SK-N-SH (cell line): ENCODE results near the gene ABI1. TPM values are rescaled to one million over a fixed set of nuclear protein-coding genes. Genes with fewer than 3 reads are reported as not detected.

Source experiments
- CTCF ChIA-PET: fragments of 300-600, 350-600 bp; formaldehyde crosslinking; extraction: SDS; loops from one replicate; lab custom pipeline; 2021; lab: Yijun Ruan, JAX
- POLR2A ChIA-PET: fragments of 350-600 bp; sonication (Branson Sonifier 250); formaldehyde crosslinking; extraction: SDS; loops from one replicate; lab custom pipeline; 2020; ENCODE audit warnings: antibody characterized with exemption, inconsistent platforms; lab: Yijun Ruan, JAX
- DNase-seq: peaks from one replicate; pipeline ENCODE4 v3.0.0; 2012
- H2AFZ ChIP-seq: fragments of 200-600 bp; sonication (generic); 2 replicates; pipeline ENCODE4 v1.8.1; 2016; ENCODE audit warnings: antibody characterized with exemption, mild to moderate bottlenecking, low read depth
- H3F3A ChIP-seq: fragments of 200-600 bp; sonication (generic); replicated peaks from 2 replicates; pipeline ENCODE3; 2016; ENCODE audit warnings: antibody characterized with exemption, mild to moderate bottlenecking; ENCODE audit not compliant: insufficient read depth
- H3K27ac ChIP-seq, 2 experiments: fragments of 200-500 bp in 1 of 2; fragments of 200-600 bp in 1 of 2; sonication (Bioruptor generic) in 1 of 2; sonication (generic), shearing (Covaris generic) in 1 of 2; 2 replicates each; pipeline versions ENCODE4 v1.5.1 to v1.6.1; 2014 to 2016; ENCODE audit warnings: low read depth in 2 of 2, inconsistent platforms in 1 of 2, low read length in 1 of 2, mild to moderate bottlenecking in 1 of 2, mixed read lengths in 1 of 2
- H3K27me3 ChIP-seq: fragments of 200-600 bp; sonication (generic), shearing (Covaris generic); 2 replicates; pipeline ENCODE4 v1.6.1; 2016; ENCODE audit warnings: mixed run types; ENCODE audit not compliant: insufficient read depth
- H3K36me3 ChIP-seq, 2 experiments: fragments of 200-500 bp in 1 of 2; fragments of 200-600 bp in 1 of 2; sonication (Bioruptor generic) in 1 of 2; sonication (generic) in 1 of 2; replicated peaks in 1 of 2; 2 replicates each; pipeline versions ENCODE3 to v1.5.1; 2014 to 2016; ENCODE audit warnings: low read length in 1 of 2, mild to moderate bottlenecking in 1 of 2; ENCODE audit not compliant: insufficient read depth in 2 of 2, control insufficient read depth in 1 of 2
- H3K4me1 ChIP-seq, 2 experiments: fragments of 200-500 bp in 1 of 2; fragments of 200-600 bp in 1 of 2; sonication (Bioruptor generic) in 1 of 2; sonication (generic), shearing (Covaris generic) in 1 of 2; 2 replicates each; pipeline versions ENCODE4 v1.5.1 to v1.6.1; 2014 to 2016; ENCODE audit warnings: low read depth in 1 of 2, low read length in 1 of 2, mixed run types in 1 of 2; ENCODE audit not compliant: insufficient read depth in 2 of 2, control insufficient read depth in 1 of 2
- H3K4me2 ChIP-seq: fragments of 200-600 bp; sonication (generic), shearing (Covaris generic); 2 replicates; pipeline ENCODE4 v1.6.1; 2017; ENCODE audit warnings: mixed run types
- H3K4me3 ChIP-seq, 2 experiments: fragments of 200-500 bp in 1 of 2; fragments of 200-600 bp in 1 of 2; sonication (Bioruptor generic) in 1 of 2; sonication (generic), shearing (Covaris generic) in 1 of 2; 2 replicates each; pipeline versions ENCODE4 v1.5.1 to v1.8.1; 2014 to 2016; ENCODE audit warnings: low read depth in 2 of 2, inconsistent platforms in 1 of 2, low read length in 1 of 2, mild to moderate bottlenecking in 1 of 2, mixed read lengths in 1 of 2, moderate library complexity in 1 of 2
- H3K79me2 ChIP-seq: fragments of 200-600 bp; sonication (generic); 2 replicates; pipeline ENCODE4 v1.8.1; 2017; ENCODE audit warnings: mild to moderate bottlenecking; ENCODE audit not compliant: insufficient read depth
- H3K9ac ChIP-seq: fragments of 200-600 bp; sonication (generic); 2 replicates; pipeline ENCODE4 v1.6.1; 2017; ENCODE audit warnings: mixed run types
- H3K9me2 ChIP-seq: fragments of 200-600 bp; sonication (generic); 2 replicates; pipeline ENCODE4 v1.6.1; 2017; ENCODE audit warnings: mixed run types
- H3K9me3 ChIP-seq: fragments of 200-600 bp; sonication (generic); 2 replicates; pipeline ENCODE4 v1.6.1; 2017; ENCODE audit warnings: mixed run types, mild to moderate bottlenecking, moderate library complexity
- H4K20me1 ChIP-seq: fragments of 200-600 bp; sonication (generic); 2 replicates; pipeline ENCODE4 v1.6.1; 2017; ENCODE audit warnings: mild to moderate bottlenecking, mixed run types; ENCODE audit not compliant: insufficient read depth
- CHD2 ChIP-seq: fragments of 150-350 bp; IDR thresholded peaks from 2 replicates; pipeline ENCODE4 v1.6.1; 2018; ENCODE audit warnings: low read length; ENCODE audit not compliant: partially characterized antibody
- EP300 ChIP-seq, 2 experiments: IDR thresholded peaks; 2 replicates each; pipeline versions ENCODE4 v1.4.0 to v1.6.1; 2012; ENCODE audit warnings: borderline replicate concordance in 1 of 2, low read depth in 1 of 2, low read length in 1 of 2
- FOSL2 ChIP-seq: IDR thresholded peaks from 2 replicates; pipeline ENCODE4 v1.4.0; 2012; ENCODE audit warnings: low read depth, mild to moderate bottlenecking, moderate library complexity, borderline replicate concordance
- FOXJ3 ChIP-seq: sonication (generic); formaldehyde crosslinking; IDR thresholded peaks from 2 replicates; pipeline ENCODE4 v1.5.1; 2020; ENCODE audit warnings: mild to moderate bottlenecking, missing genetic modification reagents
- FOXM1 ChIP-seq: IDR thresholded peaks from 2 replicates; pipeline ENCODE4 v1.4.0; 2012; ENCODE audit warnings: low read depth, mild to moderate bottlenecking
- JUND ChIP-seq: IDR thresholded peaks from 2 replicates; pipeline ENCODE4 v1.4.0; 2012
- MAX ChIP-seq: IDR thresholded peaks from 2 replicates; pipeline ENCODE4 v1.4.0; 2012; ENCODE audit warnings: low read depth
- SIN3A ChIP-seq: IDR thresholded peaks from 2 replicates; pipeline ENCODE4 v1.6.1; 2012; ENCODE audit warnings: low read depth, mild to moderate bottlenecking, low read length, moderate library complexity, borderline replicate concordance
- SMC3 ChIP-seq: IDR thresholded peaks from 2 replicates; pipeline ENCODE4 v1.6.1; 2012; ENCODE audit warnings: low read depth, low read length, improper control_type of control experiment
- TEAD4 ChIP-seq: IDR thresholded peaks from 2 replicates; pipeline ENCODE4 v1.4.0; 2012; ENCODE audit warnings: mild to moderate bottlenecking, borderline replicate concordance; ENCODE audit not compliant: insufficient read depth
- YY1 ChIP-seq: IDR thresholded peaks from 2 replicates; pipeline ENCODE4 v1.4.0; 2012; ENCODE audit warnings: low read depth, mild to moderate bottlenecking
- ZBTB33 ChIP-seq: IDR thresholded peaks from 2 replicates; pipeline ENCODE4 v1.4.0; 2012; ENCODE audit warnings: low read depth, borderline replicate concordance
- WGBS: methylation state at CpG from one replicate; pipeline ENCODE4 v1.1.6; 2017; ENCODE audit warnings: low lambda C conversion rate; 5-methylcytosine and 5-hydroxymethylcytosine counted together
- polyA plus RNA-seq, 3 experiments: library from polyadenylated mRNA; depleted of rRNA; stranded (reverse); fragments of >200 nt; gene quantifications; 2 replicates each; pipeline ENCODE4 v1.2.3, GENCODE V29; 2012
- TF ChIP-seq, protein P1 (sequence below): fragments of 200-600 bp; sonication (generic); IDR thresholded peaks from 2 replicates; pipeline ENCODE4 v1.6.1; 2017; ENCODE audit warnings: antibody characterized with exemption, mild to moderate bottlenecking, moderate library complexity

Gene ABI1
- polyA plus RNA-seq, 1 of the 3 experiments (the other 2 are of a cell fraction): 36.7 TPM

- no peaks in the 10 kb centered on the region for H3K9me2 ChIP-seq
- no peak overlapping the region for H2AFZ ChIP-seq
- H3K4me2 ChIP-seq: no peak overlapping the region
- ChIA-PET POLR2A (no interaction called here), CTCF (interaction anchor here (7.9 kb wide), 1 partner anchor 149 kb away, joined by 143 read pairs; no protein-coding TSS in a partner anchor)
- H3K79me2 ChIP-seq: no peaks in the 10 kb centered on the region
- peaks cover 7% of the 10 kb centered on the region for H3F3A ChIP-seq
- peaks cover 24 to 35% of the 10 kb centered on the region in 2 experiments for H3K36me3 ChIP-seq
- H3K27me3 ChIP-seq: no peaks in the 10 kb centered on the region
- no peaks in the 10 kb centered on the region for H3K9me3 ChIP-seq
- no peak for DNase-seq
- no peak overlapping the region for H3K9ac ChIP-seq
- H3K4me1 ChIP-seq: no peaks in the 10 kb centered on the region
- H3K27ac ChIP-seq: no peak overlapping the region
- no peak for TF ChIP-seq CHD2
- no peaks in the 10 kb centered on the region for H4K20me1 ChIP-seq
- WGBS: 96% methylated on average over 2 of the region's 2 CpGs
- no peak overlapping the region for H3K4me3 ChIP-seq
Measured at GRCh38 chr10:26730552-26730951, 130.2 kb downstream of the ABI1 start.

GRCh38 chr10:26729395-26729794 is 131.4 kb downstream of the ABI1 start:
- Histone ChIP-seq H3K4me1 (no peaks in the 10 kb centered on the region), H2AFZ (no peak overlapping the region), H3K27me3 (no peaks in the 10 kb centered on the region), H3K9me2 (no peaks in the 10 kb centered on the region), H3K79me2 (no peaks in the 10 kb centered on the region), H3K9ac (no peak overlapping the region), H3K27ac (no peak overlapping the region), H4K20me1 (no peaks in the 10 kb centered on the region), H3F3A (peaks cover 7% of the 10 kb centered on the region), H3K4me3 (no peak overlapping the region), H3K9me3 (no peaks in the 10 kb centered on the region), H3K36me3 (peaks cover 18 to 32% of the 10 kb centered on the region in 2 experiments), H3K4me2 (no peak overlapping the region)
- no peak for DNase-seq
- ChIA-PET CTCF (interaction anchor here (7.9 kb wide), 1 partner anchor 151 kb away, joined by 143 read pairs; no protein-coding TSS in a partner anchor), POLR2A (no interaction called here)
- no peak for TF ChIP-seq ZBTB33
- no peak for TF ChIP-seq YY1
- no peak for TF ChIP-seq FOXM1
- no peak for TF ChIP-seq TEAD4
- no peak for TF ChIP-seq SIN3A
- no peak for TF ChIP-seq SMC3
- no peak for TF ChIP-seq CHD2
- WGBS: 85% methylated on average over 4 of the region's 4 CpGs

- ChIA-PET POLR2A (no interaction called here), CTCF (interaction anchor here (7.9 kb wide), 1 partner anchor 151 kb away, joined by 143 read pairs; no protein-coding TSS in a partner anchor)
- Histone ChIP-seq H3K27ac (no peak overlapping the region), H3K4me1 (no peaks in the 10 kb centered on the region), H3K36me3 (peaks cover 18 to 32% of the 10 kb centered on the region in 2 experiments), H4K20me1 (no peaks in the 10 kb centered on the region), H3K4me3 (no peak overlapping the region), H3K79me2 (no peaks in the 10 kb centered on the region), H3K9ac (no peak overlapping the region), H3K9me2 (no peaks in the 10 kb centered on the region), H3F3A (peaks cover 7% of the 10 kb centered on the region), H3K4me2 (no peak overlapping the region), H3K27me3 (no peaks in the 10 kb centered on the region), H2AFZ (no peak overlapping the region), H3K9me3 (no peaks in the 10 kb centered on the region)
- 96% methylated on average over 7 of the region's 7 CpGs for WGBS
- TF ChIP-seq FOXJ3 (no peak), JUND (no peak), MAX (no peak), YY1 (no peak), SIN3A (no peak), EP300 (IDR thresholded peaks at IDR 0.05; ENCODE audit: borderline replicate concordance in 1 of 2, low read depth in 1 of 2, low read length in 1 of 2) (no peak), FOSL2 (no peak)
- TF ChIP-seq, protein P1, sequence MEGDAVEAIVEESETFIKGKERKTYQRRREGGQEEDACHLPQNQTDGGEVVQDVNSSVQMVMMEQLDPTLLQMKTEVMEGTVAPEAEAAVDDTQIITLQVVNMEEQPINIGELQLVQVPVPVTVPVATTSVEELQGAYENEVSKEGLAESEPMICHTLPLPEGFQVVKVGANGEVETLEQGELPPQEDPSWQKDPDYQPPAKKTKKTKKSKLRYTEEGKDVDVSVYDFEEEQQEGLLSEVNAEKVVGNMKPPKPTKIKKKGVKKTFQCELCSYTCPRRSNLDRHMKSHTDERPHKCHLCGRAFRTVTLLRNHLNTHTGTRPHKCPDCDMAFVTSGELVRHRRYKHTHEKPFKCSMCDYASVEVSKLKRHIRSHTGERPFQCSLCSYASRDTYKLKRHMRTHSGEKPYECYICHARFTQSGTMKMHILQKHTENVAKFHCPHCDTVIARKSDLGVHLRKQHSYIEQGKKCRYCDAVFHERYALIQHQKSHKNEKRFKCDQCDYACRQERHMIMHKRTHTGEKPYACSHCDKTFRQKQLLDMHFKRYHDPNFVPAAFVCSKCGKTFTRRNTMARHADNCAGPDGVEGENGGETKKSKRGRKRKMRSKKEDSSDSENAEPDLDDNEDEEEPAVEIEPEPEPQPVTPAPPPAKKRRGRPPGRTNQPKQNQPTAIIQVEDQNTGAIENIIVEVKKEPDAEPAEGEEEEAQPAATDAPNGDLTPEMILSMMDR: 0 out of 2 replicates have a peak, but pooled peaks have one; percentile 20
- DNase-seq: no peak
Measured at GRCh38 chr10:26728957-26729356, 131.8 kb downstream of the ABI1 start.
